Measurements from ENCODE around the gene BCAM. TPM values are rescaled to one million over a fixed set of nuclear protein-coding genes. Genes with fewer than 3 reads are reported as not detected.

The BCAM gene
- total RNA-seq, 1 experiment from 2014 or later: 78.7 TPM

DNA sequence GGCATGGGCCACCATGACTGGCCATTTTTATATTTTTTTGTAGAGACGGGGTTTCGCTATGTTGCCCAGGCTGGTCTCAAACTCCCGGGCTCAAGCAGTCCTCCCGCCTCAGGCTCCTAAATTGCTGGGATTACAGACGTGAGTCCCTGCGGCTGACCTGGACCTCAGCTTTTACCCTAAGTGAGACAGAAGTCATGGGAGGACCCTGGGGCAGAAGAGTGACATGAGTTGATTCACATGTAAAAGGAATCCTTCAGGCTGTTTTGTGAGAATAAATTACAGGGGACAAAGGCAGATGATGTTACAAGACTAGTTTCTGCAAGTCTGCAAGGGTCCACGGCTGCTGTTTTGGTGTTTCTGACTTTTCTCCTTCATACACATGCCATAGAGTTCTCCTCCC is 2.6 kb upstream of the BCAM start:
- 0 out of 2 replicates have a peak overlapping the region, but pooled peaks have one; percentile 89 for H3K27ac ChIP-seq (ENCODE audit: low read depth, low read length)
- no peaks in the 10 kb centered on the region; the same call in 1 of the 2 replicates for H3K79me2 ChIP-seq (ENCODE audit: insufficient read depth, low read length)
- no peaks in the 10 kb centered on the region for H3K27me3 ChIP-seq (ENCODE audit: insufficient read depth, low read length)
- H3K36me3 ChIP-seq (ENCODE audit: control insufficient read depth in 1 of 2, insufficient read depth in 2 of 2, low read length in 2 of 2): peaks cover 5 to 20% of the 10 kb centered on the region in 2 experiments; a peak in 2 of 4 replicates
- H3K9me3 ChIP-seq (ENCODE audit: control insufficient read depth in 1 of 2, insufficient read depth in 1 of 2, low read depth in 1 of 2, low read length in 2 of 2): peaks cover 0 to 3% of the 10 kb centered on the region in 2 experiments; a peak in 1 of 4 replicates
- no peaks in the 10 kb centered on the region for H3K9me2 ChIP-seq (ENCODE audit: insufficient read depth)
- ATAC-seq (no peak), DNase-seq (ENCODE audit: low read depth, low spot score) (no peak)
- no peaks in the 10 kb centered on the region for H4K20me1 ChIP-seq (ENCODE audit: insufficient read depth)
- ChIA-PET CTCF (interaction anchor here (1.5 to 1.9 kb wide), 4 partner anchors 22 to 82 kb away, joined by 4 to 14 read pairs (median 6); no protein-coding TSS in a partner anchor), POLR2A (interaction anchor here (1.2 to 1.5 kb wide), 2 partner anchors 38 to 82 kb away, joined by 3 to 4 read pairs; no protein-coding TSS in a partner anchor), RAD21 (ENCODE audit: low non-redundant PET in 1 of 2, low total read pairs in 2 of 2, uncharacterized antibody in 2 of 2, unreplicated experiment in 2 of 2) (interaction anchor here in 1 of 2 experiments (1.3 kb wide), 1 partner anchor 118 kb away, joined by 7 read pairs; no protein-coding TSS in a partner anchor)
- H3K9ac ChIP-seq (ENCODE audit: low read length): no peak overlapping the region
- H3K4me2 ChIP-seq (ENCODE audit: low read length): peak overlapping the region; percentile 98
- no TSS peak for BruUV-seq (replicated peaks)
- no peak overlapping the region for H3K4me3 ChIP-seq (replicated peaks in 1 of 2; ENCODE audit: low read depth in 1 of 2, low read length in 2 of 2)
- TF ChIP-seq SRF (IDR thresholded peaks at IDR 0.05; ENCODE audit: low read depth): no peak
- no peak for TF ChIP-seq ZNF274 (IDR thresholded peaks at IDR 0.05; ENCODE audit: low read depth, low read length)
- no peak for TF ChIP-seq ATF3 (IDR thresholded peaks at IDR 0.05)
- no peak for TF ChIP-seq POLR2AphosphoS5 (IDR thresholded peaks at IDR 0.05; ENCODE audit: low read depth, low read length)
- no peak for TF ChIP-seq EZH2phosphoT487 (IDR thresholded peaks at IDR 0.05; ENCODE audit: borderline replicate concordance)
- TF ChIP-seq TCF7L2 (IDR thresholded peaks at IDR 0.05; ENCODE audit: borderline replicate concordance, extremely low read depth, insufficient read depth, insufficient read length): no peak
- TF ChIP-seq, protein P1, sequence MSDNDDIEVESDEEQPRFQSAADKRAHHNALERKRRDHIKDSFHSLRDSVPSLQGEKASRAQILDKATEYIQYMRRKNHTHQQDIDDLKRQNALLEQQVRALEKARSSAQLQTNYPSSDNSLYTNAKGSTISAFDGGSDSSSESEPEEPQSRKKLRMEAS (IDR thresholded peaks at IDR 0.05): no peak
- TF ChIP-seq REST (IDR thresholded peaks at IDR 0.05; ENCODE audit: low read depth): no peak
- no peak for TF ChIP-seq ELF1 (IDR thresholded peaks at IDR 0.05; ENCODE audit: borderline replicate concordance, low read depth)
- no peak for TF ChIP-seq JUND (IDR thresholded peaks at IDR 0.05)
- no peak for TF ChIP-seq YY1 (IDR thresholded peaks at IDR 0.05; ENCODE audit: extremely low read depth, insufficient replicate concordance, low read depth, low read length)
- TF ChIP-seq CBX3 (IDR thresholded peaks at IDR 0.05; ENCODE audit: low read depth): no peak
- TF ChIP-seq ZBTB33 (IDR thresholded peaks at IDR 0.05; ENCODE audit: extremely low read depth, insufficient replicate concordance, low read length): no peak
- no peak for TF ChIP-seq SP1 (IDR thresholded peaks at IDR 0.05; ENCODE audit: low read depth)
- TF ChIP-seq FOSL1 (IDR thresholded peaks at IDR 0.05; ENCODE audit: low read depth): no peak
- no peak for TF ChIP-seq RAD21 (IDR thresholded peaks at IDR 0.05; ENCODE audit: low read depth)
- H3K4me1 ChIP-seq (ENCODE audit: control insufficient read depth in 1 of 2, insufficient read depth in 2 of 2, low read length in 2 of 2): peaks cover 34 to 45% of the 10 kb centered on the region in 2 experiments
- intact Hi-C loops (cut with micrococcal nuclease): no loop called here
- H2AFZ ChIP-seq (ENCODE audit: low read depth, low read length, poor library complexity, severe bottlenecking): no peak overlapping the region

All from HCT116 (cell line).